Measurements from ENCODE around the gene GNS.
A peak's percentile ranks its signal among the peaks of the same experiment; 100 is the strongest.

GNS gene

GRCh38 chr12:64671681-64672080, 87.5 kb downstream of the GNS start:
- DNase-seq = no peak

- DNase-seq = peak; percentile 63
Measured at GRCh38 chr12:64670919-64671639, 88.1 kb downstream of the GNS start.

- DNase-seq = peak; percentile 41
Measured at GRCh38 chr12:64670019-64670418, 89.2 kb downstream of the GNS start.

- DNase-seq = peak; percentile 88
Measured at GRCh38 chr12:64669270-64669842, 89.8 kb downstream of the GNS start.

DNA sequence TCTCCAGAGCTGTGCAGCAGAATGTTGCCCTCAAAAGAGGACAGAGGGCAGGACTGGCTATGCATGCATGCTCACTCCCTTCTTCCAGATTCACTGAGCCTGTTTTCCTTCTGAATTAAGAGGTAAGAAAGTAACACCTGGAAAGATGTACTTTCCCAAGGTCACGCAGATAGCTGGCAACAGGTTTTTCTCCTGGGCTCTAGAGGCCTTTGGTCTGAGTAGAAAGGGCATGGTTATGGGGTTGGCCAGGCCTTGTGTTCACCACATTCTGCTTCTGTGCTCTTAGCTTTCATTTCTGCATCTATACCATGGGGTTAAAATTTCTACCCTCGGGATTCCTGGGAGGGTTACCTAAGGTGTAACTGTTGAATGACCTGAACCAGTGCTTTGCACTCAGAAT, 91.4 kb downstream of the GNS start:
- no peak for DNase-seq

- DNase-seq = no peak
Measured at GRCh38 chr12:64666054-64666914, 92.9 kb downstream of the GNS start.

DNA sequence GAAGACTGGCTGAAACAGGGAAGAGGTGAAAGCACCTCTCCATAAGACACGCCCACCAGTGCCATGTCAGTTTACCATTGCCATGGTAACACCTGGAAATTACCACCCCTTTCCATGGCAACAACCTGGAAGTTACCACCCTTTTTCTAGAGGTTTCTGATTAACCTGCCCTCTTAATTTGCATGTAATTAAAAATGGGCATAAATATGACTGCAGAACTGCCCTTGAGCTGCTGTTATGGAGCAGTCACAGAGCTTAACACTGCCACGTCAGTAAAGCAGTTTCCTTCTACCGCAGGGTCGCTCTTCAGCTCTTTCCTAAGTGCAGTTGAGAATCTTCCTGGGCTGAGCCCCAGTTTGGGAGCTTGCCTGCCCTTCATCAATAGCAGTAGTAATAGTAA, 93.7 kb downstream of the GNS start:
- peak; percentile 89 for DNase-seq

Data from CD4-positive, alpha-beta T cell treated with Interleukin-4 for 4 hours (primary cell).